ENCODE measurements around the gene IRAK1.
A peak's percentile ranks its signal among the peaks of the same experiment; 100 is the strongest.

Gene IRAK1

GRCh38 chrX:153974003-153974725 lies 45.5 kb downstream of the IRAK1 start:
- H3K9me3 ChIP-seq (ENCODE audit: insufficient read depth, low read depth, low read length), result no peaks in the 10 kb centered on the region
- H3K9ac ChIP-seq (ENCODE audit: low read depth, low read length), result peak overlapping the region; percentile 100; the same call in 1 of the 2 replicates
- no peak overlapping the region for H3K4me3 ChIP-seq (ENCODE audit: low read length)
- WGBS, result 89% methylated on average over 14 of the region's 14 CpGs
- H3K36me3 ChIP-seq (ENCODE audit: insufficient read depth, low read length), result peaks cover 2% of the 10 kb centered on the region; the same call in 1 of the 2 replicates
- no peak overlapping the region for H3K27ac ChIP-seq (ENCODE audit: low read depth, low read length)
- no peaks in the 10 kb centered on the region for H3K27me3 ChIP-seq (ENCODE audit: insufficient read depth, low read length)
- no peaks in the 10 kb centered on the region for H3K4me1 ChIP-seq (ENCODE audit: insufficient read depth, low read length)

GRCh38 chrX:153973127-153974002 lies 46.3 kb downstream of the IRAK1 start:
- Histone ChIP-seq H3K9me3 (ENCODE audit: insufficient read depth, low read depth, low read length) (no peaks in the 10 kb centered on the region), H3K4me3 (ENCODE audit: low read length) (peak overlapping the region; percentile 100), H3K9ac (ENCODE audit: low read depth, low read length) (peak overlapping the region; percentile 100), H3K27ac (ENCODE audit: low read depth, low read length) (peak overlapping the region; percentile 100), H3K27me3 (ENCODE audit: insufficient read depth, low read length) (no peaks in the 10 kb centered on the region), H3K36me3 (ENCODE audit: insufficient read depth, low read length) (peaks cover 5% of the 10 kb centered on the region; the same call in 1 of the 2 replicates), H3K4me1 (ENCODE audit: insufficient read depth, low read length) (no peaks in the 10 kb centered on the region)
- WGBS, result 75% methylated on average over 13 of the region's 20 CpGs

- Histone ChIP-seq H3K9ac (ENCODE audit: low read depth, low read length) (peak within 1 kb of the TSS; percentile 100), H3K9me3 (ENCODE audit: insufficient read depth, low read depth, low read length) (no peaks in the 10 kb centered on the region), H3K27me3 (ENCODE audit: insufficient read depth, low read length) (no peaks in the 10 kb centered on the region), H3K4me3 (ENCODE audit: low read length) (peak within 1 kb of the TSS; percentile 100), H3K27ac (ENCODE audit: low read depth, low read length) (peak within 1 kb of the TSS; percentile 100), H3K36me3 (ENCODE audit: insufficient read depth, low read length) (peaks cover 10% of the 10 kb centered on the region; the same call in 1 of the 2 replicates), H3K4me1 (ENCODE audit: insufficient read depth, low read length) (0 out of 2 replicates have a peak, but pooled peaks cover 5% of the 10 kb centered on the region)
- 1% methylated on average over 102 of the region's 103 CpGs for WGBS
Measured at GRCh38 chrX:153972368-153973126, 47.2 kb downstream of the IRAK1 start, which contains the start of gene TMEM187. TMEM187 (plus strand) TSS chrX:153972754; CDS start chrX:153982063, 9,309 bp downstream.

GRCh38 chrX:153971450-153972367 lies 48.0 kb downstream of the IRAK1 start, which contains the start of gene HCFC1:
HCFC1 (minus strand) TSS chrX:153971818; CDS start chrX:153970840, 978 bp downstream.
- Histone ChIP-seq H3K27me3 (ENCODE audit: insufficient read depth, low read length) (no peaks in the 10 kb centered on the region), H3K9ac (ENCODE audit: low read depth, low read length) (peak within 1 kb of the TSS; percentile 100), H3K9me3 (ENCODE audit: insufficient read depth, low read depth, low read length) (no peaks in the 10 kb centered on the region), H3K36me3 (ENCODE audit: insufficient read depth, low read length) (peaks cover 15% of the 10 kb centered on the region; the same call in 1 of the 2 replicates), H3K27ac (ENCODE audit: low read depth, low read length) (peak within 1 kb of the TSS; percentile 100), H3K4me1 (ENCODE audit: insufficient read depth, low read length) (0 out of 2 replicates have a peak, but pooled peaks cover 10% of the 10 kb centered on the region), H3K4me3 (ENCODE audit: low read length) (peak within 1 kb of the TSS; percentile 100)
- WGBS, result under 1% methylated on average over 96 of the region's 96 CpGs

- 0% methylated on average over 34 of the region's 34 CpGs for WGBS
- Histone ChIP-seq H3K4me1 (ENCODE audit: insufficient read depth, low read length) (0 out of 2 replicates have a peak, but pooled peaks cover 12% of the 10 kb centered on the region), H3K4me3 (ENCODE audit: low read length) (peak overlapping the region; percentile 100), H3K9me3 (ENCODE audit: insufficient read depth, low read depth, low read length) (no peaks in the 10 kb centered on the region), H3K9ac (ENCODE audit: low read depth, low read length) (peak overlapping the region; percentile 100), H3K36me3 (ENCODE audit: insufficient read depth, low read length) (peaks cover 15% of the 10 kb centered on the region; the same call in 1 of the 2 replicates), H3K27me3 (ENCODE audit: insufficient read depth, low read length) (no peaks in the 10 kb centered on the region), H3K27ac (ENCODE audit: low read depth, low read length) (peak overlapping the region; percentile 100)
Measured at GRCh38 chrX:153971124-153971449, 48.6 kb downstream of the IRAK1 start.

- peak overlapping the region; percentile 100 for H3K4me3 ChIP-seq (ENCODE audit: low read length)
- H3K27ac ChIP-seq (ENCODE audit: low read depth, low read length), result peak overlapping the region; percentile 100
- 0 out of 2 replicates have a peak, but pooled peaks cover 12% of the 10 kb centered on the region for H3K4me1 ChIP-seq (ENCODE audit: insufficient read depth, low read length)
- H3K27me3 ChIP-seq (ENCODE audit: insufficient read depth, low read length), result no peaks in the 10 kb centered on the region
- no peaks in the 10 kb centered on the region for H3K9me3 ChIP-seq (ENCODE audit: insufficient read depth, low read depth, low read length)
- peaks cover 15% of the 10 kb centered on the region; the same call in 1 of the 2 replicates for H3K36me3 ChIP-seq (ENCODE audit: insufficient read depth, low read length)
- peak overlapping the region; percentile 100 for H3K9ac ChIP-seq (ENCODE audit: low read depth, low read length)
- under 1% methylated on average over 44 of the region's 49 CpGs for WGBS
Measured at GRCh38 chrX:153970357-153971123, 49.2 kb downstream of the IRAK1 start.

- H3K9me3 ChIP-seq (ENCODE audit: insufficient read depth, low read depth, low read length), result no peaks in the 10 kb centered on the region
- no peaks in the 10 kb centered on the region for H3K27me3 ChIP-seq (ENCODE audit: insufficient read depth, low read length)
- H3K9ac ChIP-seq (ENCODE audit: low read depth, low read length), result no peak overlapping the region
- no peak overlapping the region for H3K27ac ChIP-seq (ENCODE audit: low read depth, low read length)
- peak overlapping the region; percentile 100 for H3K4me3 ChIP-seq (ENCODE audit: low read length)
- 1% methylated on average over 13 of the region's 26 CpGs for WGBS
- 0 out of 2 replicates have a peak, but pooled peaks cover 12% of the 10 kb centered on the region for H3K4me1 ChIP-seq (ENCODE audit: insufficient read depth, low read length)
- peaks cover 15% of the 10 kb centered on the region; the same call in 1 of the 2 replicates for H3K36me3 ChIP-seq (ENCODE audit: insufficient read depth, low read length)
Measured at GRCh38 chrX:153969904-153970356, 49.8 kb downstream of the IRAK1 start.

- Histone ChIP-seq H3K27ac (ENCODE audit: low read depth, low read length) (no peak overlapping the region; the same call in 1 of the 2 replicates), H3K4me1 (ENCODE audit: insufficient read depth, low read length) (0 out of 2 replicates have a peak, but pooled peaks cover 12% of the 10 kb centered on the region), H3K36me3 (ENCODE audit: insufficient read depth, low read length) (peaks cover 19% of the 10 kb centered on the region; the same call in 1 of the 2 replicates), H3K4me3 (ENCODE audit: low read length) (peak overlapping the region; percentile 100), H3K9me3 (ENCODE audit: insufficient read depth, low read depth, low read length) (no peaks in the 10 kb centered on the region), H3K27me3 (ENCODE audit: insufficient read depth, low read length) (no peaks in the 10 kb centered on the region), H3K9ac (ENCODE audit: low read depth, low read length) (peak overlapping the region; percentile 26; the same call in 1 of the 2 replicates)
- 5% methylated on average over 23 of the region's 25 CpGs for WGBS
Measured at GRCh38 chrX:153969125-153969903, 50.4 kb downstream of the IRAK1 start.

- Histone ChIP-seq H3K27ac (ENCODE audit: low read depth, low read length) (no peak overlapping the region), H3K27me3 (ENCODE audit: insufficient read depth, low read length) (no peaks in the 10 kb centered on the region), H3K36me3 (ENCODE audit: insufficient read depth, low read length) (peaks cover 25% of the 10 kb centered on the region), H3K9me3 (ENCODE audit: insufficient read depth, low read depth, low read length) (no peaks in the 10 kb centered on the region), H3K9ac (ENCODE audit: low read depth, low read length) (peak overlapping the region; percentile 26; the same call in 1 of the 2 replicates), H3K4me3 (ENCODE audit: low read length) (peak overlapping the region; percentile 100), H3K4me1 (ENCODE audit: insufficient read depth, low read length) (0 out of 2 replicates have a peak, but pooled peaks cover 12% of the 10 kb centered on the region)
- 20% methylated on average over 7 of the region's 12 CpGs for WGBS
Measured at GRCh38 chrX:153968754-153969124, 51.0 kb downstream of the IRAK1 start.

Measured in HUES64 (cell line).